Liver (tissue), 9 donors: ENCODE data around the gene SLC38A10. TPM values are rescaled to one million over a fixed set of nuclear protein-coding genes. Genes with fewer than 3 reads are reported as not detected.

ENCODE experiments used
- DNase-seq: peaks from one replicate; pipeline ENCODE4 v3.0.0-alpha.2; 2017; ENCODE audit warnings: low spot score
- H3K27ac ChIP-seq, 2 donors: one replicate each; pipeline ENCODE4 v1.7.0; 2013; ENCODE audit warnings: inconsistent platforms in 2 of 2, low read length in 2 of 2, control low read depth in 1 of 2, low read depth in 1 of 2, mild to moderate bottlenecking in 1 of 2
- H3K27me3 ChIP-seq, 4 donors: one replicate each; pipeline versions ENCODE4 v1.6.1 to v1.7.0; 2013; ENCODE audit warnings: low read length in 3 of 4, inconsistent platforms in 1 of 4, mild to moderate bottlenecking in 1 of 4, moderate library complexity in 1 of 4; ENCODE audit not compliant: control insufficient read depth in 4 of 4, insufficient read depth in 4 of 4
- H3K36me3 ChIP-seq, 4 donors: one replicate each; pipeline versions ENCODE4 v1.6.1 to v1.7.0; 2013; ENCODE audit warnings: low read length in 3 of 4, mild to moderate bottlenecking in 3 of 4, low read depth in 1 of 4, moderate library complexity in 1 of 4; ENCODE audit not compliant: control insufficient read depth in 4 of 4, insufficient read depth in 3 of 4
- H3K4me1 ChIP-seq, 4 donors: one replicate each; pipeline versions ENCODE4 v1.6.1 to v1.7.0; 2013; ENCODE audit warnings: low read length in 3 of 4, mild to moderate bottlenecking in 3 of 4, moderate library complexity in 1 of 4; ENCODE audit not compliant: control insufficient read depth in 4 of 4, insufficient read depth in 4 of 4
- H3K4me3 ChIP-seq, 3 donors: one replicate each; pipeline versions ENCODE4 v1.6.1 to v1.7.0; 2013; ENCODE audit warnings: low read length in 3 of 3, control low read depth in 1 of 3, low read depth in 1 of 3, mild to moderate bottlenecking in 1 of 3
- H3K9ac ChIP-seq, 2 donors: one replicate each; pipeline ENCODE4 v1.7.0; 2013; ENCODE audit warnings: low read length in 2 of 2, mild to moderate bottlenecking in 2 of 2, moderate library complexity in 2 of 2, control low read depth in 1 of 2, low read depth in 1 of 2
- H3K9me3 ChIP-seq, 4 donors: one replicate each; pipeline versions ENCODE4 v1.6.1 to v1.7.0; 2013; ENCODE audit warnings: low read length in 3 of 4; ENCODE audit not compliant: control insufficient read depth in 4 of 4
- ATF3 ChIP-seq: IDR thresholded peaks from 2 replicates; pipeline ENCODE4 v1.6.1; 2016; ENCODE audit warnings: antibody characterized with exemption
- CTCF ChIP-seq: fragments of 150-350 bp; IDR thresholded peaks from 2 replicates; pipeline ENCODE4 v1.5.1; 2017; ENCODE audit warnings: improper control_type of control experiment, low read depth, low read length; ENCODE audit not compliant: missing input control
- EGR1 ChIP-seq, 2 donors: IDR thresholded peaks; 2 replicates each; pipeline ENCODE4 v1.6.1; 2016 to 2018; ENCODE audit warnings: antibody characterized with exemption in 2 of 2, low read depth in 2 of 2
- FOXA1 ChIP-seq: IDR thresholded peaks from 2 replicates; pipeline ENCODE4 v1.6.1; 2016; ENCODE audit warnings: antibody characterized with exemption
- FOXA2 ChIP-seq: IDR thresholded peaks from 2 replicates; pipeline ENCODE4 v1.6.1; 2016; ENCODE audit warnings: antibody characterized with exemption
- GABPA ChIP-seq, 2 donors: IDR thresholded peaks in 1 of 2; conservative IDR thresholded peaks in 1 of 2; 2 replicates each; pipeline ENCODE4 v1.6.1; 2016; ENCODE audit warnings: antibody characterized with exemption in 2 of 2, mild to moderate bottlenecking in 1 of 2, moderate library complexity in 1 of 2
- HNF4A ChIP-seq, 2 donors: conservative IDR thresholded peaks; 2 replicates each; pipeline ENCODE4 v1.6.1; 2016; ENCODE audit warnings: antibody characterized with exemption in 2 of 2, mild to moderate bottlenecking in 2 of 2
- HNF4G ChIP-seq: IDR thresholded peaks from 2 replicates; pipeline ENCODE4 v1.6.1; 2016; ENCODE audit warnings: antibody characterized with exemption
- JUND ChIP-seq, 2 donors: IDR thresholded peaks; 2 replicates each; pipeline ENCODE4 v1.6.1; 2016; ENCODE audit warnings: antibody characterized with exemption in 2 of 2
- MAX ChIP-seq: IDR thresholded peaks from 2 replicates; pipeline ENCODE4 v1.6.1; 2016; ENCODE audit warnings: antibody characterized with exemption
- NR2F2 ChIP-seq: IDR thresholded peaks from 2 replicates; pipeline ENCODE4 v1.6.1; 2016; ENCODE audit warnings: antibody characterized with exemption
- REST ChIP-seq: IDR thresholded peaks from 2 replicates; pipeline ENCODE4 v1.6.1; 2016; ENCODE audit warnings: antibody characterized with exemption, mild to moderate bottlenecking
- RXRA ChIP-seq, 2 donors: IDR thresholded peaks; 2 replicates each; pipeline ENCODE4 v1.6.1; 2017 to 2018; ENCODE audit warnings: antibody characterized with exemption in 2 of 2, mild to moderate bottlenecking in 1 of 2
- SP1 ChIP-seq: IDR thresholded peaks from 2 replicates; pipeline ENCODE4 v1.6.1; 2018; ENCODE audit warnings: antibody characterized with exemption, mild to moderate bottlenecking
- TAF1 ChIP-seq: conservative IDR thresholded peaks from 2 replicates; pipeline ENCODE4 v1.6.1; 2016; ENCODE audit warnings: antibody characterized with exemption, mild to moderate bottlenecking
- YY1 ChIP-seq: IDR thresholded peaks from 2 replicates; pipeline ENCODE4 v1.6.1; 2016; ENCODE audit warnings: antibody characterized with exemption, mild to moderate bottlenecking
- ZBTB33 ChIP-seq: IDR thresholded peaks from 2 replicates; pipeline ENCODE4 v1.6.1; 2016; ENCODE audit warnings: antibody characterized with exemption
- WGBS: extraction: QIAGEN DNeasy Blood & Tissue Kit; methylation state at CpG from one replicate; pipeline ENCODE4 v1.1.7; 2013; 5-methylcytosine and 5-hydroxymethylcytosine counted together
- polyA plus RNA-seq, 2 donors: library from polyadenylated mRNA; stranded (reverse) in 1 of 2; unstranded in 1 of 2; fragments of 200-250 nt in 1 of 2; fragments of >200 nt in 1 of 2; fragmentation: Nextera tagmentation in 1 of 2; extraction: Ambion mirVana in 1 of 2; gene quantifications; one replicate each; pipeline versions ENCODE4 v1.2.1 to v1.2.3, GENCODE V29; 2013 to 2015
- total RNA-seq, 2 donors: library from RNA; depleted of rRNA; stranded (reverse); fragments of >200 nt; gene quantifications; one replicate each; pipeline ENCODE4 v1.2.3, GENCODE V29; 2014
- donor health status: healthy.
- donor health status: healthy.
- donor health status: healthy.
- donor health status: healthy.
- donor health status: healthy.

Gene SLC38A10
- total and polyA plus RNA-seq, 4 donors, result 29.3 to 117 (median 54.7) TPM

GRCh38 chr17:81258292-81258691, 36.8 kb downstream of the SLC38A10 start:
- H3K9ac ChIP-seq, result no peak overlapping the region
- peaks cover 0 to under 1% (median 0%) of the 10 kb centered on the region in 4 donors for H3K4me1 ChIP-seq
- peaks cover 9 to 54% (median 15%) of the 10 kb centered on the region in 4 donors for H3K36me3 ChIP-seq
- H3K27ac ChIP-seq, result no peak overlapping the region
- H3K9me3 ChIP-seq, result no peaks in the 10 kb centered on the region
- no peak overlapping the region for H3K4me3 ChIP-seq
- 96% methylated on average over 20 of the region's 20 CpGs for WGBS
- DNase-seq, result no peak
- no peaks in the 10 kb centered on the region for H3K27me3 ChIP-seq
- no peak for TF ChIP-seq SP1
- no peak for TF ChIP-seq HNF4G
- TF ChIP-seq YY1, result no peak
- TF ChIP-seq JUND (IDR thresholded peaks at IDR 0.05), result no peak
- TF ChIP-seq GABPA (IDR thresholded peaks at IDR 0.05 in 1 of 2, conservative IDR thresholded peaks at IDR 0.05 in 1 of 2), result no peak
- TF ChIP-seq HNF4A (conservative IDR thresholded peaks at IDR 0.05), result no peak
- no peak for TF ChIP-seq ZBTB33
- TF ChIP-seq TAF1, result no peak
- no peak for TF ChIP-seq FOXA1
- TF ChIP-seq CTCF, result no peak
- no peak for TF ChIP-seq REST
- no peak for TF ChIP-seq EGR1 (IDR thresholded peaks at IDR 0.05; ENCODE audit: low read depth in 2 of 2)
- no peak for TF ChIP-seq NR2F2

- H3K9me3 ChIP-seq, result no peaks in the 10 kb centered on the region
- H3K4me1 ChIP-seq, result peaks cover 0 to 4% (median 0%) of the 10 kb centered on the region in 4 donors
- H3K27me3 ChIP-seq, result no peaks in the 10 kb centered on the region
- H3K4me3 ChIP-seq, result no peak overlapping the region
- no peak for DNase-seq
- H3K36me3 ChIP-seq, result peaks cover 8 to 51% (median 14%) of the 10 kb centered on the region in 4 donors
- 96% methylated on average over 19 of the region's 19 CpGs for WGBS
- H3K9ac ChIP-seq, result no peak overlapping the region
- no peak overlapping the region for H3K27ac ChIP-seq
- no peak for TF ChIP-seq SP1
- TF ChIP-seq ZBTB33, result no peak
- no peak for TF ChIP-seq HNF4A (conservative IDR thresholded peaks at IDR 0.05)
- no peak for TF ChIP-seq FOXA2
- no peak for TF ChIP-seq RXRA (IDR thresholded peaks at IDR 0.05)
- no peak for TF ChIP-seq ATF3
- no peak for TF ChIP-seq GABPA (IDR thresholded peaks at IDR 0.05 in 1 of 2, conservative IDR thresholded peaks at IDR 0.05 in 1 of 2)
- TF ChIP-seq HNF4G, result no peak
- TF ChIP-seq TAF1, result no peak
- TF ChIP-seq MAX, result no peak
- no peak for TF ChIP-seq NR2F2
- no peak for TF ChIP-seq FOXA1
- TF ChIP-seq REST, result no peak
These were observed 37.6 kb downstream of the SLC38A10 start for GRCh38 chr17:81257533-81257932.
